Gastrocnemius medialis (tissue), 4 donors: ENCODE results near the gene TLR2.

Source experiments
- POLR2A ChIP-seq, 2 donors: fragments of 450-650 bp; IDR thresholded peaks; one replicate each; pipeline ENCODE4 v1.6.1; 2017; ENCODE audit warnings: antibody characterized with exemption in 2 of 2, mild to moderate bottlenecking in 2 of 2, moderate library complexity in 2 of 2
- TF ChIP-seq, protein P1 (sequence below), 5 experiments: fragments of 450-650 bp in 3 of 5; fragments of 200-600 bp in 2 of 5; sonication (generic) in 2 of 5; IDR thresholded peaks in 4 of 5; conservative IDR thresholded peaks in 1 of 5; 1 replicate in 4 of 5; 2 replicates in 1 of 5; pipeline ENCODE4 v1.5.1; 2016 to 2019; ENCODE audit warnings: antibody characterized with exemption in 5 of 5, mild to moderate bottlenecking in 3 of 5, moderate library complexity in 3 of 5

DNA sequence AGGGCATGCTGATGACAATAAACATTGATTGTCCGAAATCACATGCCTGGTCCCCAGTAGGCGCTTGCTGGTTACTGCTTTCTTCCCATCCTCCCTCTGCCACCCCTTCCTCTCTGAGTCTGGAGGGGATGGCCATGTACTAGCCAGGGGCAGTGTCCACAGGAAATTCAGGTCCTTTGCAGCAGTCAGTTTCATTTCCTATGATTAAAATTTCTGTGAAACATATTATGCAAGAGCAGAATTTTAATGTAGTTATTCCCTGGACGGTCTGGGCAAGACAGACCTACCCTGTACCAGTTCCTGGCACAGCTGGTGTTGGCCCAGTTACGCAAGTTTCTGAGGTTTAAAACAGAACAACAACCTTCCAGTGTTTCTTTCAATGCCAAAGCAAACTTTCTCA is 28.2 kb upstream of the TLR2 start:
- TF ChIP-seq, protein P1, sequence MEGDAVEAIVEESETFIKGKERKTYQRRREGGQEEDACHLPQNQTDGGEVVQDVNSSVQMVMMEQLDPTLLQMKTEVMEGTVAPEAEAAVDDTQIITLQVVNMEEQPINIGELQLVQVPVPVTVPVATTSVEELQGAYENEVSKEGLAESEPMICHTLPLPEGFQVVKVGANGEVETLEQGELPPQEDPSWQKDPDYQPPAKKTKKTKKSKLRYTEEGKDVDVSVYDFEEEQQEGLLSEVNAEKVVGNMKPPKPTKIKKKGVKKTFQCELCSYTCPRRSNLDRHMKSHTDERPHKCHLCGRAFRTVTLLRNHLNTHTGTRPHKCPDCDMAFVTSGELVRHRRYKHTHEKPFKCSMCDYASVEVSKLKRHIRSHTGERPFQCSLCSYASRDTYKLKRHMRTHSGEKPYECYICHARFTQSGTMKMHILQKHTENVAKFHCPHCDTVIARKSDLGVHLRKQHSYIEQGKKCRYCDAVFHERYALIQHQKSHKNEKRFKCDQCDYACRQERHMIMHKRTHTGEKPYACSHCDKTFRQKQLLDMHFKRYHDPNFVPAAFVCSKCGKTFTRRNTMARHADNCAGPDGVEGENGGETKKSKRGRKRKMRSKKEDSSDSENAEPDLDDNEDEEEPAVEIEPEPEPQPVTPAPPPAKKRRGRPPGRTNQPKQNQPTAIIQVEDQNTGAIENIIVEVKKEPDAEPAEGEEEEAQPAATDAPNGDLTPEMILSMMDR (IDR thresholded peaks at IDR 0.05 in 4 of 5, conservative IDR thresholded peaks at IDR 0.05 in 1 of 5): no peak
- peak in 1 of 2 donors; percentile 20 for TF ChIP-seq POLR2A (IDR thresholded peaks at IDR 0.05)
